GM12891 (cell line): ENCODE results near the gene ESPNL.

Experiments
- DNase-seq: peaks from one replicate; pipeline ENCODE4 v3.0.0; 2011; ENCODE audit warnings: low spot score; ENCODE audit not compliant: insufficient read length
- FAIRE-seq: peaks from 2 replicates; lab custom pipeline; 2011; peaks lifted over from hg19 to GRCh38; lab: Jason Lieb, UNC
- PAX5 ChIP-seq: IDR thresholded peaks from 2 replicates; pipeline ENCODE4 v1.6.1; 2011; ENCODE audit warnings: low read length, moderate library complexity, mild to moderate bottlenecking; ENCODE audit not compliant: insufficient read depth, severe bottlenecking
- POLR2A ChIP-seq: IDR thresholded peaks from 2 replicates; pipeline ENCODE4 v1.6.1; 2011; ENCODE audit warnings: low read depth, low read length, control low read depth
- POLR2AphosphoS5 ChIP-seq: IDR thresholded peaks from 2 replicates; pipeline ENCODE4 v1.6.1; 2011; ENCODE audit warnings: low read depth, low read length, control low read depth
- POU2F2 ChIP-seq: IDR thresholded peaks from 2 replicates; pipeline ENCODE4 v1.6.1; 2011; ENCODE audit warnings: low read depth, mild to moderate bottlenecking, control low read depth, low read length, moderate library complexity
- SPI1 ChIP-seq: IDR thresholded peaks from 2 replicates; pipeline ENCODE4 v1.6.1; 2011; ENCODE audit warnings: low read depth, low read length, control low read depth
- TAF1 ChIP-seq: IDR thresholded peaks from 2 replicates; pipeline ENCODE4 v1.6.1; 2011; ENCODE audit warnings: low read depth, low read length, control low read depth

The ESPNL gene

DNA sequence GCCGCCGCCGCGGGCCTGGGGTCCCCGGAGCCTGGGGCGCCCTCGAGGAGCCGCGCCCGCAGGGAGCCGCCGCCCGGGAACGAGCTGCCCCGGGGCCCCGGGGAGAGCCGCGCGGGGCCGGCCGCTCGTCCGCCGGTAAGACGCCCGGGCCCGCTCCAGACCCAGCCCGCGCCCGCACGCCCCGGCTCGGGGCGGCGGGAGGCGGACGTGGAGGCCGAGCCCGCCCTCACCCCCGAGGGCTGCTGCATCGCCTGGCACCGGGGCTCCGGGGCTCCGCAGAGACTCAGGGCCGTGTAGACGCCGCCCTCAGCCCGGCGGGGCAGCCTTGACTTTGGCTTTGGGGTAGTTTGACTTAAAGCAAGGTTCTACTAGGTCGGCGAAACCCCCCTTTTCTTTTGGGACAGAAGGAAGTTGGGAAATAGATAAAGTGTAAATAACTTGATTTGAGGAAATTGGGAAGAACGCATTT is 59.0 kb downstream of the ESPNL start:
- DNase-seq (no peak), FAIRE-seq (no peak)
- TF ChIP-seq POLR2AphosphoS5: no peak
- TF ChIP-seq POLR2A: no peak
- TF ChIP-seq TAF1: no peak
- no peak for TF ChIP-seq POU2F2
- no peak for TF ChIP-seq SPI1
- no peak for TF ChIP-seq PAX5

DNA sequence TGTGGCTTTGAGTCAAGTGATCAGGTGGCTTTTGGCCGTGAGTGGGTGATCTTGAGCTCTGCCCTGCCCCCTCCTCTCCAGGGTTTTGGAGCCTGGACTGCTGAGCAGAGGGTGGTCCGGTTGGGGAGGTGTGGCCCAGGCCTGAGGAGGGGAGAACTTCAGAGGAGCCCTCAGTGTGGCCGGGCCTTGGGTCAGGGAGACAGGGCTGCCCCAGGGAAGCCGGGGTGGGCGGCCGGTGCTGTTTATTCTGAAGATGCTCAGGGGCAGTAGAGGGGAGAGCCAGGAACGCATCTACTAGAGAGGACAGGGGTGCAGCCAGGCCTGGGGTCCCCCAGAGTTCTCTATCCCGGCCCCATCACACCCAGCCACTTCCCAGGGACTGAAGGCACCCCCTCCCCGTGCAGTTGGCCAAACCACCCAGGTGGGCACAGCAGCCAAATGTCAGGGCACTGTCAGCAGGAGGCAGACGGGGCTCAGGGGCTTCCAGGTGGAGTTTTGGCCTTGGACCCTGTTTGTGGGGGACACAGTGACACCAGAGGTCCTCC is 59.6 kb downstream of the ESPNL start:
- FAIRE-seq: no peak
- TF ChIP-seq POLR2A: no peak
- TF ChIP-seq POLR2AphosphoS5: no peak
- TF ChIP-seq PAX5: no peak
- TF ChIP-seq TAF1: no peak
- no peak for TF ChIP-seq POU2F2
- TF ChIP-seq SPI1: no peak

DNA sequence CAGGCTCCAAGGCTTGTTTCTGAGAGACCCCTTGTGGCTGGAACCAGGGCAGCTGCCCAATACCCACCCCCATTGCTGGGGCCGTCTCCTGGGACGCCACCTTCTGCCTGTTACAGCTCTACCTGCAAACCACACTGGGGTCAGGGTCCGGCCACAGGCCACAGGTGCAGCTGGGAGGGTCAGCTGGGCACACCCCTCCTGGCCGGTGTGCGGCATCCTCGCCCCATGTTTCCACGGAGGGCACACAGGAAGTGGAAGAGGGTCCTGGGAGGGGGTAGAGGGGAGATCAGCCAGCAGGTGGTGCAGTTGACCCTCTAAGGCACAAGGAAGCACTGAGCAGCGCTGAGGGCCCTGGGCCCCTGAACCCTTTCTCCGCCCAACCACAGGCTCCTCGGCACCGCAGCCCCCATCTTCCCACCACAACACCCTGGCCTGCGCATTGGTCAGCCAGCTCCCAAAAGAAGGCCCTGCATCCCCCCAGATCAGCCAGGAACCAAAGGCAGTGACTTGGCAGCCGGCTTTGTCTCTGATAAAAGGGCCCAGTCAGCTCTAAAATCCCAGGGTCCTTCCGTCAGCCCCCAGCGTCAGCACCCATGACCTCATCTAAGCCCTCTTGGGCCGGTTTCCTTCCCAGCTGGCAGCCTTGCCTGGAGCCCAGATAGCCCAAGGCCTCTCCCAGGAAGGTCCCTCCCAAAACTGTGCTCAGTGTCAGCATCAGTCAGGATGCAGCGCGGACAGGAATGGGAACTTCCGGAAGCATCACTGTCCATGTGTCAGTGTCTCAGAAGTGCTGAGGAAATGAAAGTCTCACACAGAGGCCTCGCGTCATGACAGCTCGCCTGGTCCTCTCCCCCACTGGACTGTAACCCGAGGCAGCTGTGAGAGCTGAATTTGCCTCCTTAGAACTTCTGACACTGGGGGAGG is 60.3 kb downstream of the ESPNL start:
- DNase-seq: no peak
- FAIRE-seq: peak; percentile 85
- TF ChIP-seq PAX5 (no peak), POLR2AphosphoS5 (no peak), POLR2A (no peak), POU2F2 (no peak), TAF1 (no peak), SPI1 (no peak)

More for the DNA sequence above, 59.6 kb downstream of the ESPNL start:
- no peak for DNase-seq

DNA sequence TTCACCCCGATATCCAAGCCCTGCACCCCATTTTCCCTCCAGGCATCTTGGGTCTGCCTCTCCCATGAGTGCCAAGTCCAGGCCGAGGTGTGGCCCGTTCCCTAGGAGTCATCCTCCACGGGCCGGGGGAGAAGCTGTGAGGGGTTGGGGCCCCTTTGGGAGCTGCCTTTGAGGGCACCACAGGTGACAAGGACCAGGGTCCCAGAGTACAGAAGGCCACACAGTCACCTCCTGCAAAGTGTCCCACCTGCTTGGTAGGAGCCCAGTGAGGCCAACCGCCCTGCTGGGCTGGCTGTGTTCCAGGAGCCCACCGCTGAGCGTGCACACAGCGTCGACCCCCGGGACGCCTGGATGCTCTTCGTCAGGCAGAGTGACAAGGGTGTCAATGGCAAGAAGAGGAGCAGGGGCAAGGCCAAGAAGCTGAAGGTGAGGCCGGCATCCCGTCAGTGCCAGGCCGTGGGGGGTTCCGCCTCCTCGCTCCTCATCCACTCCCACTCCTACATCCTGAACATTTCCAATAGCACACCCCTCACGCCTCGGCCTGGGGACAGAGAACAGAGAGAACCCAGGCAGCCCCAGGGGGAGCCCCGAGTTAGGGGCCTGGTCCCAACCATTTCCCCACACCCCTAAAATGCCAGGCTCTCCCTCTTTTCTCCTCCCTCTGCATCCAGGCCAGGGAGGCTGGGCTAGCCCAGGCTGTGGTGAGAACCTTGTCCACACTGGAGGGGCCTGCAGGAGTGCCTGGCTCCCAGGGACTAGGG is 61.3 kb downstream of the ESPNL start:
- DNase-seq: no peak
- TF ChIP-seq TAF1: no peak
- no peak for TF ChIP-seq POLR2A
- no peak for TF ChIP-seq PAX5
- TF ChIP-seq POLR2AphosphoS5: no peak
- TF ChIP-seq SPI1: no peak
- TF ChIP-seq POU2F2: no peak
- FAIRE-seq: no peak

DNA sequence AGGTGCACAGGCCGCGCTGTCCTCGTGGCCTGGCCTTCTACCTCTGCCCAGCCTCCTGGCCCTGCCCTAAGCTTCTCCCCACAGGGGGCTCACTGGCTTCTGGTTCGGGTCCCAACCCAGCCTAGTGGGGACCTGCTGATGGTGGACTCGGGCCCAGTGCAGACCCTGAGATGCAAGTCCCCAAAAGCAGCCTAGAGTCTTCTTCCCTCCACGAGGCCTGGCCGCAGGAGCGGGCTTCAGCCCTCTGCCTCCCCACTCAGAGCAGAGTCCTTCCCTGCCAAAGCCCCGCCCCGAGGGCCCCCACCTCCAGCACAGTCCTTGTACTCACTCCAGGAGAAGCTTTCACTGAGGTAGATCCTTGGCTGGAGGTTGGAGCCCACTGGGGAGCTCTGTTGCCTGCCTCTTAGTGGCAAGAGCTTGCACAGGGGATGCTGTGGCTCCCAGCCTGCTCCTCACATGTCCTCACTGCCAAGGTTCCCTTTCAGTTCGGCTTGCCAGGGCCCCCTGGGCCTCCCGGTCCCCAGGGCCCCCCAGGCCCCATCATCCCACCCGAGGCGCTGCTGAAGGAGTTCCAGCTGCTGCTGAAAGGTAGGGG is 62.2 kb downstream of the ESPNL start:
- FAIRE-seq (no peak), DNase-seq (peak; percentile 25)
- TF ChIP-seq PAX5 (no peak), TAF1 (no peak), POU2F2 (no peak), POLR2A (no peak), SPI1 (no peak), POLR2AphosphoS5 (no peak)

DNA sequence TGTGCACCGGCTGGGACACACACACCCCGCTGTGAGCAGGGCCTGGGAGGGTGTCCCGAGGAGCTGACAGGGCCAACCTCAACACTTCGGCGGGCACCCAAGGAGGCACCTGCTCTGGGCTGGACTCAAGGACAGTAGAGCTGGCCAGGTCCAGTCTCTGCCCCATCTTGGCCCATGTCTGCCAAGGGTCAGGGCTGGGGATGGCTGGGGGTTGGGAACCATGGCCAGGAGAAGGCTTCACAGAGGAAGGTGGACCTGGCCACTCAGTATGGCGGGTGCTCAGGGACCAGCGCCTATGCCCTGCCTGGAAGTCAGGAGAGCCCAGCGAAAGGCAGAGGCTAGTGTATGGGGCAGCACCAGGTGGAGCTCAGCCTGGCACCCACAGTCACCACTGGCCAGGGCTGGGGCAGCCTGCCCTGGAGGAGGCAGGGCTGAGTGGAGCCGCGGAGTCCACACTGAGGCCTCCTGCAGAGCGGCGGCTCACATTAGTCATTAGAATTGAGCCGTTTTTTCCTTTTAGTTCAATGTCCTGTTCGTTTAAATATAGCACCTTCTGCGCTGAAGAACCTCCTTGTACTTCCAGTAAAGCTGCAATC is 62.8 kb downstream of the ESPNL start:
- FAIRE-seq (no peak), DNase-seq (peak; percentile 10)
- TF ChIP-seq POU2F2: no peak
- no peak for TF ChIP-seq SPI1
- TF ChIP-seq POLR2A: no peak
- TF ChIP-seq POLR2AphosphoS5: no peak
- TF ChIP-seq PAX5: no peak
- no peak for TF ChIP-seq TAF1

DNA sequence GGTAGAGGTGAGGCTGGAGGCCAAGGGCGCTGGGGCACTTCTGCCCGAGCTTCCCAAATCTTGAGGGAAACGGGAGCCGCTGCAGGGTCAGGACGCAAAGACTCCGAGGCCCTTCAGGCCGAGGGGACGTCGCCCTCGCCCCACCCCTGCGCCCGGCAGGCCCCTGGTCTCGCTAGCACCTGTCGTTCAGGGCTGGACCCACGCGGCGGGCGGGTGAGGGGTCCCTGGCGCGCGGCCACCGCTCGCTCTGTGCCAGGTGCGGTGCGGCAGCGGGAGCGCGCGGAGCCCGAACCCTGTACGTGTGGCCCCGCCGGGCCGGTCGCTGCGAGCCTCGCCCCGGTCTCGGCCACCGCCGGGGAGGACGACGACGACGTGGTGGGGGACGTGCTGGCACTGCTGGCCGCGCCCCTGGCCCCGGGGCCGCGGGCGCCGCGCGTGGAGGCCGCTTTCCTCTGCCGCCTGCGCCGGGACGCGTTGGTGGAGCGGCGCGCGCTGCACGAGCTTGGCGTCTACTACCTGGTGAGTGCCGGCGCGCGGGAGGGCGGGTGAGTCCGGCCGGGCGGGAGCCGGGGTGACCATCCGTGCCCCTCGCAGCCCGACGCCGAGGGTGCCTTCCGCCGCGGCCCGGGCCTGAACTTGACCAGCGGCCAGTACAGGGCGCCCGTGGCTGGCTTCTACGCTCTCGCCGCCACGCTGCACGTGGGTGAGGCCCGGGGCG is 63.5 kb downstream of the ESPNL start:
- DNase-seq: peak; percentile 25
- no peak for FAIRE-seq
- TF ChIP-seq POU2F2 (no peak), SPI1 (no peak), POLR2A (no peak), POLR2AphosphoS5 (no peak), TAF1 (no peak), PAX5 (no peak)

DNA sequence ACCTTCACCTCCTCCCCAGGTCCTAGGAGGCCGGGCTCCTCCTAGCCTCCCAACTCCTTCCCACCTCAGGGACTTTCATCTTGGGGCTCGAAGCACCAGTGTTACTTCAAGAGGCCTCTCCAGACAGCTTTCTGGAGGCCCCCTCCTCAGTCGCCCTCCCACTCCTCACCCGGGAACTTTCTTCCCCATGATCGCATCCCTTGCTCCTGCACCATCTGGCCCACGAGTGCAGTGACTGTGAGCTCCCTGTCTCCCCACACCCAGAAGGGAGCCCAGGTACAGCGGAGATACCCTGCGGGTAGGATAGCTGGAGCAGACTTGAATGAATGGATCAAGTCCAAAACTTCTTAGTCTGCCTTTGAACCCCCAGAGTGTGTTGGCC is 64.8 kb downstream of the ESPNL start:
- TF ChIP-seq POLR2AphosphoS5 (no peak), TAF1 (no peak), POLR2A (no peak), SPI1 (no peak), PAX5 (no peak), POU2F2 (no peak)
- no peak for FAIRE-seq
- no peak for DNase-seq
